GM06990 (cell line): ENCODE results near the gene GAPDHS.

Experiments used
- DNase-seq: peaks from one replicate; pipeline ENCODE4 v3.0.0-alpha.2; 2011; ENCODE audit not compliant: insufficient read length; ENCODE audit errors: extremely low read depth
- H3K27me3 ChIP-seq: replicated peaks from 2 replicates; pipeline ENCODE4 v1.6.0; 2011; ENCODE audit warnings: low read length; ENCODE audit not compliant: control insufficient read depth, insufficient read depth
- H3K36me3 ChIP-seq: 2 replicates; pipeline ENCODE4 v1.5.1; 2011; ENCODE audit warnings: low read length; ENCODE audit not compliant: control insufficient read depth, insufficient read depth
- H3K4me3 ChIP-seq: replicated peaks from 2 replicates; pipeline ENCODE4 v1.5.1; 2011; ENCODE audit warnings: low read depth, mild to moderate bottlenecking, control low read depth, low read length
- CTCF ChIP-seq: IDR thresholded peaks from 2 replicates; pipeline ENCODE4 v1.5.1; 2011; ENCODE audit warnings: low read length, control low read depth, mild to moderate bottlenecking, inconsistent platforms; ENCODE audit not compliant: insufficient read depth, poor library complexity, severe bottlenecking

GAPDHS gene

GRCh38 chr19:35518313-35518712, 14.9 kb upstream of the GAPDHS start:
- TF ChIP-seq CTCF = no peak
- H3K27me3 ChIP-seq = no peaks in the 10 kb centered on the region; the same call in 1 of the 2 replicates
- DNase-seq = no peak
- no peak overlapping the region for H3K4me3 ChIP-seq
- H3K36me3 ChIP-seq = no peaks in the 10 kb centered on the region

- Histone ChIP-seq H3K4me3 (no peak overlapping the region), H3K27me3 (no peaks in the 10 kb centered on the region; the same call in 1 of the 2 replicates), H3K36me3 (no peaks in the 10 kb centered on the region)
- no peak for DNase-seq
- TF ChIP-seq CTCF = no peak
These were observed 14.0 kb upstream of the GAPDHS start for GRCh38 chr19:35519291-35519690.

- no peaks in the 10 kb centered on the region for H3K36me3 ChIP-seq
- no peak for DNase-seq
- H3K4me3 ChIP-seq = no peak overlapping the region
- no peak for TF ChIP-seq CTCF
- no peaks in the 10 kb centered on the region; the same call in none of the 2 replicates for H3K27me3 ChIP-seq
These were observed 12.0 kb upstream of the GAPDHS start for GRCh38 chr19:35521124-35521743.

- H3K4me3 ChIP-seq = no peak overlapping the region
- no peaks in the 10 kb centered on the region for H3K36me3 ChIP-seq
- no peak for TF ChIP-seq CTCF
- H3K27me3 ChIP-seq = no peaks in the 10 kb centered on the region; the same call in none of the 2 replicates
- no peak for DNase-seq
These were observed 10.4 kb upstream of the GAPDHS start for GRCh38 chr19:35522745-35523327.

GRCh38 chr19:35524181-35524837, 8.9 kb upstream of the GAPDHS start:
- no peaks in the 10 kb centered on the region for H3K36me3 ChIP-seq
- TF ChIP-seq CTCF = no peak
- no peak overlapping the region for H3K4me3 ChIP-seq
- peaks cover 1% of the 10 kb centered on the region for H3K27me3 ChIP-seq
- no peak for DNase-seq
